GM19099 (cell line): ENCODE measurements around the gene TGFBR3L.

Experiments
- POLR2A ChIP-seq: IDR thresholded peaks from 3 replicates; pipeline ENCODE4 v1.6.1; 2011; ENCODE audit warnings: low read depth; ENCODE audit not compliant: insufficient read length; ENCODE audit errors: extremely low read depth

TGFBR3L gene

DNA sequence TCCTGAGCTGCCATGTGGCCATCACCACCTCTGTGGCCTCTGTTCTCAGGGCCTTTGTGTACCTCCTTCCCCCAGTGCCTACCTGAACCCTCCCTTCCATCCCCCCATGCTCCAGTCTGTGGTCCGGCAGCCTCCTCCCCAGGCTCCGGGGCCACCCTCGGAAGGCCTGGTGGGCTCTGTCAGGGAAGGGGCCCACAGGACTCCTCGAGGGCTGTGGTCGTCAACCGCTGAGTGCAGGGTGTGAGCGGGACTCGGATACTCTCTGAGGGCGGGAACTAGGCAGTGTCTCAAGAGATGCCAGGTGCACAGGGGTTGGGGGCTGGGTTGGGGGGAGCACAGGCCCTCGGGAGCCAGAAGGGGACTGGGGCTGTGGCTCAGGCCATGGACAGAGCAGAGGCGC lies 7.1 kb upstream of the TGFBR3L start:
- TF ChIP-seq POLR2A, result no peak

DNA sequence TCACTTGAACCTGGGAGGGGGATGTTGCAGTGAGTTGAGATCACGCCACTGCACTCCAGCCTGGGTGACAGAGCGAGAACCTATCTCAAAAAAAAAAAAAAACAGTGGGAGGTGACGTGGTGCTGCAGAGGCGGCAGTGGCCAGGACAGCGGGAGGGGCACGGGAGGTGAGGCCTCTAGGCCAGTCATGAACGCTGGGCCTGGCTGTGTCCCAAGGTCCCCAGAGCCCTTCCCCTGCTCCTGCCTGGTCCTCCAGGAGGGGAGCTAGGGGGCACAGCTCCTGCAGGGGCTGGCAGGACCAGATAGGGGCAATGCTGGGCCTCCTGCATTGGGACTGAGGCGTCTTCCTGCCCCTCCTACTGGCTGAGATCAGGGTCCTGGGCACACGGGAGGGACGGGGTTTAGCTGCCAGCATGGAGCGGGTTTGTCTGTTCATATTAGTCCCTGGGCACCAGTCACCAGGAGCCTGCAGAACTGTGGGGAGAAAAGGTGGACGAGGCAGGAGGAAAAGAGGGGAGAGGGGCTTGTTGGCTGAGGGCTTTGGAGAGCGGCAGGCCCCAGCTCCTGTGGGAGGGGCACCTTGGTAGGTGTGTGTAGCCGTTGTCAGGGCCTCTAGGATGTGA lies 6.4 kb upstream of the TGFBR3L start:
- no peak for TF ChIP-seq POLR2A

DNA sequence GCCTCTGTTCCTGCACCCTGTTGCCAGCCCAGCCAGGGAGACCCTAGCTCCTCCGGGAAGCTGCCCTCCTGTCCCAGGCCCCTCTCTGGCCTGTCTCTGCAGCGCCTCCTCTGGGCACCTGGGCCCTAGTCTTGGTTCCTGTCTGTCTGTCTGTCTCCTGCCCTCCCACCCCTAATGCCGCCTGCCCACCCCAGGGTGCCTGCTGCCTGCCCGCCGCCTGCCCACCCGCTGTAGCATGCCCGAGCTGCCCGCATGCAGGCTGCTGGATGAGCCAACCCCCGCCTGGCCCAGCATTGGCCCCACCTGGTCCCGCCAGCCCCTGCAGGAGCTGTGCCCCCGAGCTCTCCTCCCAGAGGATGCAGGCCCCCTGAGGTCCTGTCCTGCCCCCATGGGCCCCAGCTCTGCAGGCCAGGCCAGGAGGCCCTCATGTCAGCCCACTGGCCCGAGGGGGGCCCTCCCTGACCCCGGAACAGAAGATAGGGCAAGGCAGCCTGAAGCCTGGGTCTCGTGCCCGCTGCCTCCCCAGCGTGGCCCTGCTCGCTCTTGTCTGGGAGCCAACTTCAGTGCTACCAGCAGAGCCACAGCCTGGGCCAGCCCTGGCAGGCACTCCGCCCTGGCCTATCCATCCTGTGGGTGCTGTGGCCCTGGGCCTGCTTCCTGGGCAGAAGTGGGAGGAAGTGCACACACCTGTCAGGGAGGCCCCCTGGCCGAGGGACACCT lies 5.7 kb upstream of the TGFBR3L start:
- TF ChIP-seq POLR2A, result no peak

DNA sequence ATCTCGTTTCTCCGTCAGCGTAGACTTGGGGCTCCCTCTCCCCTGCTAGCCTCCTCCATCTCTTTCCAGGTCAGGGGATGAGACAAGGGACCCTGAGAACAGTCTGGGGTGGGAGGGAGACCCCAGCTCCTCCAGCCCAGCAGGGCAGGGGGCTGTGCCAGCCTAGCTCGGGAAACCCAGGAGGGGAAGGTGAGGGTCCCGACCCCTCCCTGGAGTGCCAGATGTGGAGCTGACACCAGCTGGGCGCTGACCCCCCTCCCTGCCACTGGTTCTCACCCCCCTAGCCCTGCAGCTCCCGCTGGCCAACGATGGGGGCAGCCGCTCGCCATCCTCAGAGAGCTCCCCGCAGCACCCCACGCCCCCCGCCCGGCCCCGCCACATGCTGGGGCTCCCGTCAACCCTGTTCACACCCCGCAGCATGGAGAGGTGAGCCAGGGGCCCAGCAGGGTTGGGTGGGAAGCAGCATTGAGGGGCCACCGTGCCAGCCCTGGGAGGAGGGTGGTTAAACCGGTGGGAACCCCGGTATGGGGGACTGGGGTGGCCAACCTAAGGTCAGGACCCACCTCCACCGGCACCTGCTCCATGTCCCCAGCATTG lies 5.1 kb upstream of the TGFBR3L start:
- no peak for TF ChIP-seq POLR2A

DNA sequence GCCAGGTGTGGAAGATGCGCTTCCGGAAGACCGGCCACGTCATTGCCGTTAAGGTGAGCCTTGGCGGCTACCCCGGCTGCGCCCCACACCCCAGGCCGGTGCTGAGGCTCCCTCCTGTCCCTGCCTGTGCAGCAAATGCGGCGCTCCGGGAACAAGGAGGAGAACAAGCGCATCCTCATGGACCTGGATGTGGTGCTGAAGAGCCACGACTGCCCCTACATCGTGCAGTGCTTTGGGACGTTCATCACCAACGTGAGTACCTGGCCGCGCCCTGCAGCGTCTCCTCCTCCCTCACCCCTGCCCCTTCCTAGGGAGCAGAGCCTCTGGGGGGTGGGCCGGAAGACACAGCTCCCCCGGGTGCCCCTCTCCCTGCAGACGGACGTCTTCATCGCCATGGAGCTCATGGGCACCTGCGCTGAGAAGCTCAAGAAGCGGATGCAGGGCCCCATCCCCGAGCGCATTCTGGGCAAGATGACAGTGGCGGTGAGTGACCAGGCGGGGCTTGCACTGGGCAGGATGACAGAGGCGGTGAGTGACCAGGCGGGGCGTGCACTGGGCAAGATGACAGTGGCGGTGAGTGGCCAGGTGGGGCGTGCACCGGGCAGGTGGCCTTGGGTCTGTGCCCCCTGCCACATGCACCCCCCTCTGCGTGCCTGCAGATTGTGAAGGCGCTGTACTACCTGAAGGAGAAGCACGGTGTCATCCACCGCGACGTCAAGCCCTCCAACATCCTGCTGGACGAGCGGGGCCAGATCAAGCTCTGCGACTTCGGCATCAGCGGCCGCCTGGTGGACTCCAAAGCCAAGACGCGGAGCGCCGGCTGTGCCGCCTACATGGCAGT lies 4.1 kb upstream of the TGFBR3L start:
- TF ChIP-seq POLR2A, result no peak

DNA sequence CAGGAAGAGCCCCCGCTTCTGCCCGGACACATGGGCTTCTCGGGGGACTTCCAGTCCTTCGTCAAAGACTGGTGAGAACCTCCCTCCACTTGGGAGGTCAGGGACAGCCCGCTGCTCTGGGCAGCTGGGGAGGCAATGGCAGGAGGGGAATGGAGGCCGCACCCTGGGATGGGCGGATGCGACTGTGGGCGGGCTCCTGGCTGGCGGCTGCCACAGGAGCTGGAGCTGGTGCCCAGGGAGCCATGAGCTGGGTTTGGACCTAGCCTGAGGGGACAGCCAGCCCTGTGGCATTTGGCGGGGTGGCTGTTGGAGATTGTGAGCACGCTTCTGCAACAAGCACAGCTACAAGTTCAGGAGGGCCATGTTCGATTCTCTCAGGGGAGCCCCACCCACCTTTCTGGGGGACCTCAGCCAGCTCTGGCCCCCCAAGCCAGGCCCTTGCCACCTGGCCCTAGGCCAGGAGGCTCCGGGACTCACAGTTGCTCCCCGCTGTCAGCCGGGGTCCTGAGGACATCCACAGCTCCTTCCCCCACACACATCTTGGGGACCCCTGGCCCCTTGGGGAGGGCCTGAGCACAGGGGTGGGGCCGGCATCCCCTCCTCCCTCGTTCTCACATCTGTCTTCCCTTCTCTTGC lies 3.0 kb upstream of the TGFBR3L start:
- TF ChIP-seq POLR2A, result no peak

DNA sequence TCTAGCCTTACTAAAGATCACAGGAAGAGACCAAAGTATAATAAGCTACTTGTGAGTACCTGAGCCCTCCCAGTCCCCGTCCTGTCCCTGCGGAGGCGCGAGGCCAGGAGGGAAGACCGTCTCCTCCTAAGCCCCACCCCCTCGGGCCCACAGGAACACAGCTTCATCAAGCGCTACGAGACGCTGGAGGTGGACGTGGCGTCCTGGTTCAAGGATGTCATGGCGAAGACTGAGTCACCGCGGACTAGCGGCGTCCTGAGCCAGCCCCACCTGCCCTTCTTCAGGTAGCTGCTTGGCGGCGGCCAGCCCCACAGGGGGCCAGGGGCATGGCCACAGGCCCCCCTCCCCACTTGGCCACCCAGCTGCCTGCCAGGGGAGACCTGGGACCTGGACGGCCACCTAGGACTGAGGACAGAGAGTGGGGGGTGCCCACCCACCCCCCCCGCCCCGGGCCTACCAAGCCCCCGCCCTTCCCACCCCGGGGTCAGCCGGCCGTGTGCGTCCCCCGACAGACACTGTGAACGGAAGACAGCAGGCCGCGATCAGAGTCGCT lies 2.4 kb upstream of the TGFBR3L start:
- TF ChIP-seq POLR2A, result no peak

DNA sequence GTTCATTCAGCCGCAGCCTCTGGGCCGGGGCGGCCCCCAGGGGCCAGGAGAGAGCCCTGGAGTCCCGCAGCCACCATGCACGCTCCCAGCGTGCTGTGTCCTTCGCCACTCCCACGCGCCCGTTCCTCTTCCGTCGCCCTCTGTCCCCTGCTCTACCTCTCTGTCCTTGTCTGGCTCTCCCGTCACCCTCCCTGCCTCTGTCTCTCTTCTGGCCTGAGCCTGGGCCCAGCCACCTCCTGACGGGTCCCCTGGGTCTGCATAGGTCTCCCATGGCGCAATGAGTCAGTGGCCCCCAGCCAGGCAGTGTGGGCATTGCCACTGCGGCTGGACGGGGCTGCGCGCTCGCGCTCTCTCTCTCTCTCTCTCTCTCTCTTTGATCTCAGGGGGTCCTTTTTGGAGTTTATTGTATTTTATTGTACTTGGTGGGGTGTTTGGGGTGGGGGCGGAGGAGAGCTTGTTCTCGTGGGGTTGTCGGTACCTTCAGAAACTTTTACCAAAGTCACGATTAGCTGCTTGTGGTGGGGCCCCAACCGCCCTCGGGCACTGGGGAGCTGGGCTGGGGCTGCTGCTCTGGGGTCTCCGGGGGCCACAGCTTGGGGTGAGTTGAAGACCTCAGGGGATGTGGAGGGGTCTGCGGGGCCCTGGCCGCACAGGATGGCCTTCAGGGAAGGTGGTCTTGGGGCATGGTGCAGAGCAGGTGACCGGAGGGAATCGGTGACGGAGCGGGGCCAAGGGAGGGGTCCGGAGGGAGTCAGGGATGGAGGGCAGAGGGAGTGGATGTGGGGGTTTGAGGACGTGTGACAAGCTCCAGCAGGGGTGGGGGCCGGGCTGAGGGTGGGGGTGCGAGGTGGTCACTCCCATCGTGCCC lies 1.7 kb upstream of the TGFBR3L start:
- TF ChIP-seq POLR2A, result no peak

DNA sequence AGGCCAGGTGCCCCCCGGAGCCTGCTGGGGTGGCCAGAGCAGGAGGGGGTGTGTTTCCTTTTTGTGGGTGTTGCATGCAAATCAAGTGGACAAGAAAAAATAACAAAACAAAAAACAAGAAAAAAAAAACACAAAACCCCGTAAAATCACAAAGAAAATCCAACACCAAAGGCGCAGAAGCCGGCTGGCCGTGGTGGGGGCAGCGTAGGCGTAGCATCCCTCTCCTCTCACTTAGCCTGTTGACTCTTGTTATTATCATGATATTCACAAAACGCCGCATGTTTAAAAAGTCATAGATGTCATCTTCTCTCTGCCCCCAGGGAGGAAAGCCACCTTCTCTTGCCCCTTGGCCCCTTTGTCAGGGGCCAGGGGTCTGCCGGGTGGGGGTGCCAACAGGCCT lies 978 bp upstream of the TGFBR3L start:
- TF ChIP-seq POLR2A, result no peak

DNA sequence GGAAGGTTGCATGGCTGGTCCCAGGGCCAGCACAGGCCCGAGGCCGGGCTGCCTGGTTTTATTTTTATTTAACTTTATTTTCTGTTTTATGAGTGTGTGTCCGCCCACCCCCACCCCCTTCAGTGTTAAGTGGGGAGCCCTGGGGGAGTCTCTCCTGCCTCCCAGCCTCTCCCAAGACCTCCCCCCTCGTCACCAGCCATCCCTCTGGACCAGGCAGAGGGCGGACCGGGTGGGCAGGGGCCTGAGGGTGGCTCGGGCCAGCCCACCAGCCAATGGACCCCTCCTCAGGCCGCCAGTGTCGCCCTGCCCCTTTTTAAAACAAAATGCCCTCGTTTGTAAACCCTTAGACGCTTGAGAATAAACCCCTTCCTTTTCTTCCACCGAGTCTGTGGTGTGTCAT lies 531 bp upstream of the TGFBR3L start:
- TF ChIP-seq POLR2A, result no peak

DNA sequence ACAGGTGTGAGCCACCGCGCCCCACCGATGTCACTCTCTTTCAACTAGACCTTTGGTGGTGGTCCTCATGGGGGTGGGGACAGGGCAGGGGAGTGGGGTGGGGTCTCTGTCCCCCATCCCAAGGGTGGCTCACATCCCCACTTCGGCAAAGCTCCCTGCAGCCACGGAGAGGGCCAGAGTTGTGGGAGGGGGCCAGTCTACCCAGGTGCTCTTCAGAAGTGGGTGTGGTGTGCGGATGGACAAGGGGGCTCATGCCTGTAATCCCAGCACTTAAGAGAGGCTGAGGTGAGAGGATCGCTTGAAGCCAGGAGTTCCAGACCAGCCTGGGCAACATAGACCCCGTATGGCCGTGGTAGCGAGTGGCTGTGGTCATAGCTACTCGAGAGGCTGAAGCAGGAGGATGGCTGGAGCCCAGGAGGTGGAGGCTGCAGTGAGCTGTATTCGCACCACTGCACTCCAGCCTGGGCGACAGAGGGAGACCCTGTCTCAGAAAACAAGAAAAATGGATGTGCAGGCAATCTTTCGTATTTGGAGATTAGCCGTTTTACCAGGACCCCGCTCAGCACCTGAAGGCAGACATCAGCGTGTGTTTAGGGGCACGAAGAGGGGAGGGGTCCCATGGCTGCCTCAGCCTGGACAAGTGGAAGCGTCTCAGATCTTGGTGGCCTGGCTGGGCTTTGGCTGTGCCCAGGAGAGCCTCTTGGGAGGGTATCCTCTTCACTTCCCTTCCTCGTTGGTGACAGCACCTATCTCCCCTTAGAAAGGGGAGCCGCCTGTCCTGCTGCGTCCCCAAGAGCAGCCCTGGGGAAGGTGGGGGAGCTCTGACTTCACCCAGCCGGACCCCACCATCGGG lies 846 bp downstream of the TGFBR3L start:
- TF ChIP-seq POLR2A, result no peak

DNA sequence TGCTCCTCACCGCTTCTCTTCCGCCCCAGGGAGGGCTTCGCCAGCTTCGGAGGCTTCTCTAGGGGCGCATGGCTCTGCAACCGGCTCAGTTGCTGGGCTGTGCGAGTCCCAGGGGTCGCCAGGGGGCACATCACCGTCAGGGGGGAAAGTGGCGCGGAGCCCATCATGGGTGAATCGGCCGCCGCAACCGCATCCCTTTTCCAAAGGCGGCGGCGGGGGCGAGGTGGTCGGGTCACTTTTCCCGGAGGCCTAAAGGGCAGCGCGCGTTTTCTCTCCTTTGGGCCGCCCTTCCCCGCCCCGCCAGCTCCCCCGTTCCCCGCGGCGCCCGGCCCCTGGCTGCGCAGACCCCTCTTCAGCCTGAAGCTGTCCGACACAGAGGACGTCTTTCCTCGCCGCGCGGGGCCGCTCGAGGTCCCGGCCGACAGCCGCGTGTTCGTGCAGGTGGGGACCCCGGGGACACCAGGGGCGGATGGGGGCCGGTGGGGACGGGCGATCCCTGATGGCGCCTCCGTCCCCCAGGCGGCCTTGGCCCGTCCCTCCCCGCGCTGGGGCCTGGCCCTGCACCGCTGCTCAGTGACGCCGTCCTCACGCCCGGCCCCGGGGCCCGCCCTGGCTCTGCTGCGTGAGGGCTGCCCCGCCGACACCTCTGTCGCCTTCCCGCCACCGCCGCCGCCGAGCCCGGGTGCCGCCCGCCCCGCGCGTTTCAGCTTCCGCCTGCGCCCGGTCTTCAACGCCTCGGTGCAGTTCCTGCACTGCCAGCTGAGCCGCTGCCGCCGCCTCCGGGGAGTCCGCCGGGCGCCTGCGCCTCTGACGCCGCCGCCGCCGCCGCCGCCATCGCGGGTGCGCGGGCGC lies 1.7 kb downstream of the TGFBR3L start:
- TF ChIP-seq POLR2A, result no peak

DNA sequence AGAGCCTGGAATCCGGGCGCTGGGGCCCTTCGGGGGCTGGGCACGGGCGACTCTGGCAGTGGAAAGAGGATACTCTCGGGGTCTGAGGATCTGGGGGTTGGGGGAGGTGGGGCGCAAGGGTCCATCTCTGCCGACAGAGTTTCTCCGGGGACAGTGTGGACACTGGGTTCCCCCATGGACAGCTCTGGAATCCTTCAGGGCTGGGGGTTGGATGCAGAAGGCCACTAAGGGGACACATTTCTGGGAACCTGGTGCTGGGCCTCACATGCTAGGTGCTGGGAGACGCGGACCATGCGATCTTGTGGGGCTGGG lies 2.3 kb downstream of the TGFBR3L start:
- TF ChIP-seq POLR2A, result no peak
